Glutamatergic neuron (in vitro differentiated cells): ENCODE data around the gene IL12RB2. TPM values are rescaled to one million over a fixed set of nuclear protein-coding genes. Genes with fewer than 3 reads are reported as not detected.

Experiments
- DNase-seq: peaks from one replicate; pipeline ENCODE4 v3.0.0; 2022
- H3K27ac Mint-ChIP-seq: one replicate; pipeline ENCODE4 v1.8.0; 2020; ENCODE audit warnings: mild to moderate bottlenecking, mixed read lengths, inconsistent platforms; ENCODE audit not compliant: unreplicated experiment
- H3K27me3 Mint-ChIP-seq: one replicate; pipeline ENCODE4 v1.8.0; 2020; ENCODE audit warnings: mild to moderate bottlenecking, moderate library complexity, mixed read lengths, inconsistent platforms; ENCODE audit not compliant: unreplicated experiment
- H3K36me3 Mint-ChIP-seq: one replicate; pipeline ENCODE4 v1.8.0; 2020; ENCODE audit warnings: mild to moderate bottlenecking, mixed read lengths, inconsistent platforms; ENCODE audit not compliant: unreplicated experiment
- H3K4me1 Mint-ChIP-seq: one replicate; pipeline ENCODE4 v1.8.0; 2020; ENCODE audit warnings: mild to moderate bottlenecking, low read depth, mixed read lengths, inconsistent platforms; ENCODE audit not compliant: unreplicated experiment
- H3K4me3 Mint-ChIP-seq: one replicate; pipeline ENCODE4 v1.8.0; 2020; ENCODE audit warnings: mild to moderate bottlenecking, mixed read lengths, inconsistent platforms; ENCODE audit not compliant: unreplicated experiment
- H3K9me3 Mint-ChIP-seq: one replicate; pipeline ENCODE4 v1.8.0; 2020; ENCODE audit warnings: mild to moderate bottlenecking, moderate library complexity, mixed read lengths, inconsistent platforms; ENCODE audit not compliant: unreplicated experiment
- total RNA-seq: library from RNA; stranded (reverse); fragmentation: NEBNext Ultra II Directional; extraction: Animal tissue kit (Norgen Biotek cat#: 25700); gene quantifications from one replicate; pipeline ENCODE4 v1.2.1, GENCODE V29; 2021; ENCODE audit not compliant: unreplicated experiment
- TF ChIP-seq, protein P1 (sequence below): fragments of 200-600 bp; sonication (generic); IDR thresholded peaks from one replicate; pipeline ENCODE4 v1.5.0; 2021; ENCODE audit not compliant: partially characterized antibody, unreplicated experiment

IL12RB2 gene
- total RNA-seq, 1 donor from 2014 or later: not detected

DNA sequence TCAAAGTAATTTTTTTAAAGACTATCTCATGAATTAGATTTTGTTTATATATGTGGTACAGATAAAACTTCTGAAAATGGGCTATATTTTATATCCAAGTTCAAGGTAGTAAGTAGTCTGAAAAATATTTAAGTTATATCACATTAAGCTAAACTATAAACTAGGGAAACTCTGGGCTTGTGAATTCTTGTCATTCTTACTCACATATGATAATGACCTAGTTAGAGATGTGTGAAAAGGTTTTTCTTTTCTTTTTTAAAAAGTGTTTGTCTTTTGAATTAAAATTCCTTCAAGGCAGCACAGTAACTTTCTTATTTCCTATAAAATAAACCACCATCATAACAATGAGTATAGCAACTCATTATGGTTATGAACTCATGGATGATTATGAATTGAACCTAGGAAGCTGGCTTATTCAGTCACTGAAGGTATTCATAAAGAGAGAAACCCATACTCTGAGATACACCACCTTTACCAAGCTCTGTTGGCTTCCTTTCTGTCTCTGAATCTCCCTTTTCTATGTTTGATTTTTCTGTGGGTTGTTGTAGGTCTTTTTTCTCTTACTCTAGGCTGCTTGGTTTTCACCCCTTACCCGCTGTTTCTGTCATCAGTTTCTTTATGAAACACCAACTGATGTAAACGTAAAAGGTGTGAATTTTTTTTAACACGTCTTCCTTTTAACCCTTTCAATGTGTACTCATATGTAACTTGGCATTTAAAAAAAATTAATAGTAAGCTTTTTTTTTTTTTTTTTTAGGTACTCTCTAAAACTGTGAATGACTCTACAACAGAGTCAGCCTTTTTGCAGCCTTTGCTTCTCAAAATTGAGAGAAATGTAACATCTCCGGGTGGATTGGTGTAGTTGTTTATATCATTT, 25.2 kb downstream of the IL12RB2 start:
- H3K9me3 Mint-ChIP-seq: no peaks in the 10 kb centered on the region
- no peak overlapping the region for H3K27ac Mint-ChIP-seq
- H3K36me3 Mint-ChIP-seq: no peaks in the 10 kb centered on the region

DNA sequence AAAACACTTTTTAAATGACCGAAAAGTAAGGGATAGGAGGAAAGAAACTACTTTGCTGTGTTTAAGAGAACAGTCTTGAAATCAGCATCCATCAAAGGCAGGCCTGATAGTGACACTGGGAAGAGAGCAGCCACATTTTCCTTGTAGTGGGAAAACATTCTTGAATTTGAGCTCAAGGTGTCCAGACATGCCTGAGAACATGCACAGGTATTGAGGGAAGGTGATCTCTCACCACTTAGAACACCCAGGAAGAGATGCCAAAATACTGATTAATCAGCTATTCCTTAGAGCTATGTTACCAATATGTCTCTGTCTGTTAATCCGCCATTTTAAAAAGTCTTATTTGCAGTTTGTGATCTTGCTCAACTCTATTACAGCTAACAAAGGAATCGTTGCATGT, 25.9 kb downstream of the IL12RB2 start:
- Mint-ChIP-seq H3K4me1 (no peaks in the 10 kb centered on the region), H3K36me3 (no peaks in the 10 kb centered on the region), H3K4me3 (no peak overlapping the region), H3K9me3 (no peaks in the 10 kb centered on the region), H3K27ac (no peak overlapping the region), H3K27me3 (no peaks in the 10 kb centered on the region)
- TF ChIP-seq, protein P1, sequence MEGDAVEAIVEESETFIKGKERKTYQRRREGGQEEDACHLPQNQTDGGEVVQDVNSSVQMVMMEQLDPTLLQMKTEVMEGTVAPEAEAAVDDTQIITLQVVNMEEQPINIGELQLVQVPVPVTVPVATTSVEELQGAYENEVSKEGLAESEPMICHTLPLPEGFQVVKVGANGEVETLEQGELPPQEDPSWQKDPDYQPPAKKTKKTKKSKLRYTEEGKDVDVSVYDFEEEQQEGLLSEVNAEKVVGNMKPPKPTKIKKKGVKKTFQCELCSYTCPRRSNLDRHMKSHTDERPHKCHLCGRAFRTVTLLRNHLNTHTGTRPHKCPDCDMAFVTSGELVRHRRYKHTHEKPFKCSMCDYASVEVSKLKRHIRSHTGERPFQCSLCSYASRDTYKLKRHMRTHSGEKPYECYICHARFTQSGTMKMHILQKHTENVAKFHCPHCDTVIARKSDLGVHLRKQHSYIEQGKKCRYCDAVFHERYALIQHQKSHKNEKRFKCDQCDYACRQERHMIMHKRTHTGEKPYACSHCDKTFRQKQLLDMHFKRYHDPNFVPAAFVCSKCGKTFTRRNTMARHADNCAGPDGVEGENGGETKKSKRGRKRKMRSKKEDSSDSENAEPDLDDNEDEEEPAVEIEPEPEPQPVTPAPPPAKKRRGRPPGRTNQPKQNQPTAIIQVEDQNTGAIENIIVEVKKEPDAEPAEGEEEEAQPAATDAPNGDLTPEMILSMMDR: no peak
- no peak for DNase-seq

More for the DNA sequence above, 25.2 kb downstream of the IL12RB2 start:
- Mint-ChIP-seq H3K4me1 (no peaks in the 10 kb centered on the region), H3K4me3 (no peak overlapping the region), H3K27me3 (no peaks in the 10 kb centered on the region)
- TF ChIP-seq, protein P1: no peak
- no peak for DNase-seq

DNA sequence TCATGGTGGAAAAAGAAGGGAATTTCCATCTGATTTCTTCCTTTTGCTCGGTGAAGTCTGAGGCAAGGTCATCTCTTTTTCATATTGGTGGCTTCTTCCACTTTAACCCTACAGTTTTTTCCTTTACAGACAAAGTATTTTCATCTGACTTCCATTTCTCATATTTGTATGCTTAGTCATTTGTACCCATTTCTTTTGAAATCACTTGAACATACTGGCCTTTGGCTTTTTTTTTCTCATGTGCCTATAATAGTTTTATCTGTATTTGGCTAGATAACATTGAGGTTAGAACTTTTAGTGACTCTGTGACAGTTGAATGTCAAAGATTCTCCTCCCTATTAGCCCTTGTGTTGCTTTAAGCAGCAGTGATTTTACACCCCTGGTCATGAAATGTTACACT, 27.7 kb downstream of the IL12RB2 start:
- Mint-ChIP-seq H3K4me1 (no peaks in the 10 kb centered on the region), H3K9me3 (no peaks in the 10 kb centered on the region), H3K4me3 (no peak overlapping the region), H3K27ac (no peak overlapping the region), H3K36me3 (no peaks in the 10 kb centered on the region), H3K27me3 (no peaks in the 10 kb centered on the region)
- no peak for DNase-seq
- TF ChIP-seq, protein P1: no peak

DNA sequence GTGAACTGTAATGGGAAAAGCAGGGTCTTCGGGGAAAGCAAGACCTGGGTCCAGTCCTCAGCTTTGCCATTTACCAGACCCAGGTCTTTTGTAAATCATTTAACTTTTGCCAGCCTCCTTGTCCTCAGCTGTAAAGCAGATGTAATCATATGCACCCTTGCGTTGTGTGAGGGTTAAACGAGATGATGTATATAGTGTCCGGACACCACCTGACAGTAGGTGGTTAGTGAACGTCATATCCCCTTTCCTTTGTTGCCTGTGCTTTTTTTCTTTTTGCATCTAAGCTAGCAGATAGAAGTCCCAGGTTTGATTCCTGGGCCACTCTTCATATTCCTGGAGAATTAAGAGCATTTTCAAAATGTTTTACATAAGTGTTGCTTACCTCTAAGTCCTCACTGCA, 28.5 kb downstream of the IL12RB2 start:
- no peak overlapping the region for H3K4me3 Mint-ChIP-seq
- TF ChIP-seq, protein P1: no peak
- H3K27me3 Mint-ChIP-seq: no peaks in the 10 kb centered on the region
- no peak overlapping the region for H3K27ac Mint-ChIP-seq
- H3K9me3 Mint-ChIP-seq: no peaks in the 10 kb centered on the region
- no peak for DNase-seq
- no peaks in the 10 kb centered on the region for H3K36me3 Mint-ChIP-seq
- H3K4me1 Mint-ChIP-seq: no peaks in the 10 kb centered on the region

DNA sequence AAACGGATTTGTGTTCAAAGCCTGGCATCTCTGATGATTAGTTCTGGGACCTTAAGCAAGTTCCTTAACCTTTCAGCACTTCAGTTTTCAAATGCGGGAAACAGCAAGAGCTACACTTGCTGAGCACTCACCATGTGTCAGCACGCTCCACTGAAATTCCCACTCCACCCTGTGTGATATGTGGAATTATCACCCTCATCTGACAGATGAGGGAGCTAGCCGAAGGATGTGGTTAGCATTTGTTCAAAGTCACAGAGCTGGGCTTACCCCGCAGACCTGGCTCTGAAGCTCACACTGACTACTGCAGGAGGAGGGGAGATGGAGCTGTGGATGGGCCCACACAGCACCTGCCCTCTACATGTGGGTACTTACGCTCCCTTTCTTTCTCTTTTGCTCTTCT, 29.1 kb downstream of the IL12RB2 start:
- DNase-seq: no peak
- Mint-ChIP-seq H3K4me1 (no peaks in the 10 kb centered on the region), H3K9me3 (no peaks in the 10 kb centered on the region), H3K27me3 (no peaks in the 10 kb centered on the region), H3K27ac (no peak overlapping the region), H3K4me3 (no peak overlapping the region), H3K36me3 (no peaks in the 10 kb centered on the region)
- TF ChIP-seq, protein P1: no peak
